ENCODE results near the gene ARVCF. TPM values are rescaled to one million over a fixed set of nuclear protein-coding genes. Genes with fewer than 3 reads are reported as not detected.

The ARVCF gene
- total and polyA plus RNA-seq, 9 of the 15 experiments (the other 6 are each of a cell fraction or from before 2014, with no cell fraction given), result 0.03 to 97.4 (median 15.6) TPM

GRCh38 chr22:19962246-19962908, 54.2 kb downstream of the ARVCF start (continued):
- no peak for TF ChIP-seq MECOM (CRISPR knock-in tag; IDR thresholded peaks at IDR 0.05)
- TF ChIP-seq RB1 (IDR thresholded peaks at IDR 0.05; ENCODE audit: low read depth), result peak; percentile 71
- TF ChIP-seq CREM (IDR thresholded peaks at IDR 0.05; ENCODE audit: low read depth), result peak; percentile 55
- no peak for TF ChIP-seq PCBP2 (IDR thresholded peaks at IDR 0.05; ENCODE audit: low read depth, low read length, poor library complexity, severe bottlenecking)
- 0 out of 2 replicates have a peak, but pooled peaks have one; percentile 8 for TF ChIP-seq MITF (IDR thresholded peaks at IDR 0.05)
- no peak for TF ChIP-seq WHSC1 (IDR thresholded peaks at IDR 0.05; ENCODE audit: low read length)
- TF ChIP-seq HNRNPUL1 (IDR thresholded peaks at IDR 0.05; ENCODE audit: low read length), result no peak
- no peak for TF ChIP-seq PREB (CRISPR knock-in tag; IDR thresholded peaks at IDR 0.05)
- peak; percentile 72 for TF ChIP-seq REST (IDR thresholded peaks at IDR 0.05; ENCODE audit: borderline replicate concordance)
- TF ChIP-seq REST (CRISPR knock-in tag; IDR thresholded peaks at IDR 0.05; ENCODE audit: low read depth), result no peak
- TF ChIP-seq VEZF1 (CRISPR knock-in tag; IDR thresholded peaks at IDR 0.05), result peak; percentile 60
- no peak for TF ChIP-seq ZSCAN32 (CRISPR knock-in tag; IDR thresholded peaks at IDR 0.05)
- TF ChIP-seq HMGN3 (IDR thresholded peaks at IDR 0.05; ENCODE audit: borderline replicate concordance, extremely low read depth, insufficient read length, low read depth, low read length), result peak; percentile 71
- TF ChIP-seq CBX3 (IDR thresholded peaks at IDR 0.05; ENCODE audit: borderline replicate concordance in 1 of 2, low read length in 2 of 2), result peak in 1 of 2 experiments; percentile 78; a peak in 1 of 3 replicates
- peak; percentile 94 for TF ChIP-seq FIP1L1 (IDR thresholded peaks at IDR 0.05; ENCODE audit: low read depth, low read length, poor library complexity, severe bottlenecking)
- TF ChIP-seq NFIC (IDR thresholded peaks at IDR 0.05), result peak; percentile 28

All from K562 (cell line).